Superior temporal gyrus (tissue), 1 donor: ENCODE results near the gene TMEM100.

Experiments
- DNase-seq: peaks from one replicate; pipeline ENCODE4 v3.0.0-alpha.2; 2016; ENCODE audit errors: extremely low spot score

TMEM100 gene

DNA sequence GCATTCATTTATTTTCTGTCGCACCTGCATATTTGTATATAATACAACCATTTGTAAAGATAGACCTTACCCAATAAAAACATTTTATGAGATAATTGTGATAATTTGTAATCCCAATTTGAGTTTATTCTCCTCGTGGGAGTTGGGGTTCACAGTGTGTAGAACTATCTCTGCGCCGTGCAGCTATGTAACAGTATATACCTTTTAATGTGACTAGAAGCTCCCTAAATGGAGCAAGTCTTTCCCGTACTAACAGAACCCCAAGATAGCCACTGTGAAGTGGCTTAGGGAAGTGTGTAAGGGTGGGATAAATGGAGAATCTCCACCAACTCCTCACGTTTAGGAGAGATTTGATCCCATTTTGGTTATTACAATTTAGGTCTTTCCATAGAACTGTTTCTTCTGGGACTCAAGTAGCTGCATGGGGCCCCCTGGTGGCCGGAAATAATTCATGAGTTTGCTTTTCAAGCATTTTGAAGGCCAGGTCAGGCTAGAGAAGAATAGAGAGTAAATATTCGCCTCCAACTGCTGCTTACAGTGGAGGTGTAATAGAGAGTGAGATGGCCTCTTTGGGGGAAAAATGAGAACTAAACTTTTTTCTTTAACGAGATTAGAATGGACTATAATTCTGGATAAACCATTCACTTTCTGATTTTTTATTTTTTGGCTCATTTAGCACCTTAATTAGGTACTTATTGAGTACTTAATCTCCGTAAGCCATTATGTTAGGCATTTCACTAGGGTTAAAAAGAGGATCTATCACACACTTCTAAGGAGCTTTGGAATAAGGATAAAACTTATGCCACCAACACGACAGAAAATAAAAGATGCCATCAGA lies 4.5 kb downstream of the TMEM100 start:
- peak; percentile 90 for DNase-seq

DNA sequence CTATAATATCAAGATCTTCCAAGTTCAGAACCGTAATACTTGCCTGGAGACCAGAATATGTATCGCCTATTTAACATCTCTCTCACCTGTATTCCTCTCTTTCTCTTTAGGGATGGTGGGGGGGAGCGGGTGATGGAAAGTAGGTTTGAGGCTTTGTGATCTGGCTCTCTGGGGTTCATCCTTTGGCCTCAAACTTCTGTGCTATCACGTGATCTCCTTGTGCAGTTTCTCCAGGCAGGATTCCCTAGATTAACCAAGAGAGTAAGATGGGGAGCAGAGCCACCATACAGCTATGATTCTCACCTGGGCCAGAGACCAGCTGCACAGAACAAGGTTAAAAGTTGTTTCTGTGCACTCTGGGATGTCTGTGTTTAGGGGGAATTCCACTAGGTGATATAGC lies 5.2 kb downstream of the TMEM100 start:
- DNase-seq = no peak

DNA sequence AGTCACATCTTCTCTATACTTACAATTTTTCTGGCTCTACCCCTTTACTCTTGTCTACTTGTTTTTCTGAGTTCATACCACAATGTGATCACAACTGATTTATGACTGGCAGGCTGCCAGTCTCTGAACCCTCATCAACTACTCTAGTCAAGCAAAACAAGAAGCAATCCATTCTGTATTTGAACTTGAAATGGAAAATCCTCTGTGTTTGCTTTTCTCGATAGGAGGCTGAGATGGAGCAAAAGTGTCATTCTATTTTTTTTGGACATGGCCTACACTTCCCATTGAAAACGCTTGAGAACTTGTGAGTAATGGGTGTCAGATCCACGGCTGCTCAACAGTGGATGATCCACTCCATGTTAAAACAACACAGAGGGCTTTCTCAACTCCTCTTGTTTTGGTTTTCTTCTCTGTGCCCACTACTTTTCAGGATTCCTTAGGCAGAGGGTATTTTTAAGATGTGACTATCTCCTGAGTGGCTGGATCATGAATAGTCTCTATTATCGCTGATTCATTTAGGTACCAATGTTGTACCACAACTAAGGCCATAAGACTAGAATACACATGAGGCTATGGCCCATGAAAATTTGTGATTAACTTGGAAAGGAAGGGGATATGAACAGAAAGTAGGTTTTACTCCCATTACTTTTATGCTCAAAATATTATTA lies 11.7 kb downstream of the TMEM100 start:
- no peak for DNase-seq

DNA sequence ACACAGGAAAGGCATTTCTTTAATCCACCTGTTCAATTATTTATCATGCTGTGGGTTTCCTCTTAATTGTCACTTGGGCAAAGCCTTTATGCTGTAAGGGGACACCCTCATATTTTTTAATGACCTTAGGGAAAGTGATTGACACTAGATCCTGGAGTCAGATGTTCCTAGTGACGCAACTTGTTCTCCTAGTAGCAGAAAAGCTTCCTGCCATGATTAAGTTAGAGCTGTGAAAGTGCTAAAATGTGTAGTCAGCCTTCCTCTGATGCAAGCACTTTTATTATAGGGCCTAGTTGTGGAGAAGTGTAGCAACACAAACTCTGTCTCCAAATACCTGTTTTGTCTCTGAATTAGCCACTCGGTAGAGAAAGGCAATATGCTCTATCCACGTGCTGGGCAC lies 12.3 kb downstream of the TMEM100 start:
- DNase-seq = no peak

GRCh38 chr17:55709984-55710383 lies 12.7 kb downstream of the TMEM100 start:
- DNase-seq = no peak

DNA sequence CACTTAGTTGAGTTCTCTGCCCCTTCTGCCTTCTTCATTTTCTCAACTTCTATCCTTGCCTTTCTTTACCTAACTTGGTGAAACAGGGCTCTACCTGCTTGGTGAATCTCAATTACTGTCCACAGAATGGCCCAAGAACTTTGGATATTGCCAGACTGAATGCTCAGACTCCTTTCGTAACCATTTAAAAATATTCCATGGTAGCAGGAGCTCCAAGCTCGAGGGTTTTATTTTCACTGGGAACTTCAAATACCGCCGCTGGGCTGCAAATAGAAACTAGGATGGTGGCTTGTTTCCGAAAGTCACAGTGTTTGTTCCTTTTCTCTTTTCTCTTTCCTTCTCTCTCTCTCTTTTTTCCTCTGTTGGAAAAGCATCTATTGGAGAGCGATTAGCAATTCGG lies 13.2 kb downstream of the TMEM100 start:
- DNase-seq = no peak

DNA sequence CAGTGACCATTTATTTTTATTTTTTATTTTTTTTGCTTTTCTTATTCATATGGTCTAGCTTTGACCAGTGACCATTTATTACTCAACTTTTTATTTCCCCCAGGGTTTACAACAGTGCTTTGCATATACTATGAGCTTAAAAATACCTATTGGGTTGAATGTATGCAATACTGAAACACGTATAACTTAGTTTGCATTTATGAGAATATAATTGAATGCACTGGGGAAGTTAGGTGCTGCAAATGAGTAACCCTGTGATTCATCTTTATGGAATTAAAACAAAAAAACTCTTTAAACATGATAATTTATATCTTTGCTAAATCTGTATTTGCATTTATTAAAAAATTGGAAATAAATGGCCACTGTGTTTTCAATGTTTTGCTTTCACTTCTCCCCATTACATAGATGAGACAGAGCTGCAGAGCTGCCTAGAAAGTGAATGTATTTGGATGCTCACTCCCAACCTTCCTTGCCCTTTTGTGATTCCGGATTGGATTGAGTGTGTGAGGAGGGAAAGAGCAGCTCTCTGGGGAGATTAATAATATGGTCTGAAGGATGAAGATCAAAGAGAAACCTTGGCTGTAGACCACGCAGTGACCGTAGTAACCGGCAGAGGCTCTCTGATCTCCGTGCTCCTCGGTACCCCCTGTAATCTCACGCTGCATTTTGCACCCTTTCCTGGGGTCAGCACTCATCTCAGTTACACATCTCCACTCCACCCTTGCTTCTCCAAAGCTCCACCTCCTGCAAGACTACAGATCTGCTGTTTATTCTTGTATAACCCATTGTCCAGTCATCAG lies 14.3 kb downstream of the TMEM100 start:
- no peak for DNase-seq

GRCh38 chr17:55706808-55707773 lies 15.6 kb downstream of the TMEM100 start:
- DNase-seq = no peak

GRCh38 chr17:55705847-55706246 lies 16.8 kb downstream of the TMEM100 start:
- no peak for DNase-seq

GRCh38 chr17:55704401-55704800 lies 18.3 kb downstream of the TMEM100 start:
- DNase-seq = no peak

DNA sequence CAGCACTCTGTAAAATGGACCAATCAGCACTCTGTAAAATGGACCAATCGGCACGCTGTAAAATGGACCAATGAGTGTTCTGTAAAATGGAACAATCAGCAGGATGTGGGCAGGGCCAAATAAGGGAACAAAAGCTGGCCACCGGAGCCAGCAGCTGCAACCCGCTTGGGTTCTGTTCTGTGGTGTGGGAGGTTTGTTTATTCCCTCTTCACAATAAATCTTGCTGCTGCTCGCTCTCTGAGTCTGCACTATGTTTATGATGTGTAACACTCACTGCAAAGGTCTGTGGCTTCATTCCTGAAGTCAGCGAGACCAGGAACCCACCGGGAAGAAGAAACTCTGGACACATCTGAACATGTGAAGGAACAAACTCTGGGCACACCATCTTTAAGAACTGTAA lies 20.5 kb downstream of the TMEM100 start:
- DNase-seq = no peak

DNA sequence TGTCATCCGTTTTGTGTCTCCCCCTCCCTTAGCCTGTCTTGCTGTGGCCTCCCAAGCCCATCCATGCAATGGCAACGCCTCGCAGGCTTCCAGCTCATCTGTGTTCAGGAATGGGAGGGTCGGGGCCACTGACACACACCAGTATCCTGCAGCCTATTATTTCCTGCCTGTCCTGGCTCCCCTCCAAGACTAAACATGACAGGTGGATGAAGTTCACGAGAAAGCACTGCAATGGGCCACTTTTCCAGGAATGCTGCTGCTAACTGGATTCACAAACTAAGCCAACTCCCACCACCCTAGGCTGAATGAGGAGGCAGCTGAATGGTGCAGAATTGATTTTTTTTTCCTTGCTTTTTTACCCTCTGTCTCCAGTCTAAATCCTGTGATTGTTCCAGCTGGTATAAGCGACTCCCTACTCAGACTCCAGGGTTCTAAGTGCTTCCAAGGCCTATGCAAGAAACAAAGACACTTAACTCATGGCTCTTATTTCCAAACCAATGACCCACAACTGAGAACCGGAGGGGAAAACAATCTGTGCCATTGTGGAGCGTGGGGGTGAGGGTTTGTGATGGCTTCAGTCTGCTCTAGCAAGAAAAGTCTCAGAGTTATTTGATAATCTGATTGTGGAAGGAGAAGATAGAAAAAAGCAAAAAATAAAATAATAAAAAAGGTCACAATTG lies 23.3 kb downstream of the TMEM100 start:
- no peak for DNase-seq

DNA sequence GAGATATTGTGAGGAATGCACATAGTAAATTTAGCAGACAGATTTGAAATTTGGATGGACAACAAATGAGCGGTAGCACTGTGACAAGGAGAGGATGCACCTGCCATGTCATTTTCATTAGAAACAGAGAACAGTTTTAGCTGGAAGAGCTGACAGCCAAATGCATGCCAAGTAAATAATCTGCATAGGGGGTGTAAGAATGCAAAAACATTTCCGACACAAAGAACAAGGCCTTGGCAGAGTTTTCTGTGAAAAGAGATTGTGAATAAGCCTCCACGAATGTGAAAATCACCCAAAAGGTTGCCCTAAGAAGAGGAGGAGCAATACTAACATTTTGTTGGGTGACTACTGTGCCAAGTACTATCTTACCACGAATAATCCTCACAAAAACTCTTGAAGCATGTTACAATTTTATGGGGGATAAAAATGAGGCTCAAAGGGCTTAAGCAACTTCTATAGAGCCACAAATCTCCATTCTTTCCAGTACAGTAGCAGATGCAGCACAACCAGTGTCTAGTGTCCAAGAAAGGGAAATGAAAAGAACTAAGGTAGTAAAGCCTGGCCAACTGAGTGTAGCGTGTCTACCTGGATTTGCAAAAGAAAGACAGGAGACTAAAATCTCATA lies 28.3 kb downstream of the TMEM100 start:
- DNase-seq = no peak

GRCh38 chr17:55693254-55694216 lies 29.1 kb downstream of the TMEM100 start:
- DNase-seq = no peak

GRCh38 chr17:55692276-55692675 lies 30.4 kb downstream of the TMEM100 start:
- DNase-seq = no peak

- no peak for DNase-seq
Observed at GRCh38 chr17:55691666-55692065, 31.0 kb downstream of the TMEM100 start.

GRCh38 chr17:55690105-55690508 lies 32.6 kb downstream of the TMEM100 start:
- no peak for DNase-seq

DNA sequence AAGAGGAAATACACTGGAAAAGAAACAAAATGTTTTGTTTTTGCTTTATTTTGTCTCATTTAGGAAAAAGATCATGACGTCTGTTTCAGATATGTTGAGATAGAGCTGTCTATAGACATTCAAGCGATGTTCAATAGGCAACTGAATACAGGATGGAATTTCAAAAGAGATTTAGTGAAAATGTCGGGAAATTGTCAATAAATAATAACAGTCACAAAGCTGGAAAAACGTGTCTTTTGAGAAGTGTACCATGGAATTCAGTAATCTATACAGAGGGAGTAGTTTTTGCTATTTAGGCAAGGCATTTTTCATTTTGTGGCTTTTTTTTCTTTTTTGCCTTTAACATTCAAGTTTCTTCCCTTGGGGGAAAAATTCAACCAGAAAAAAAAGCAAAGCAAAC lies 33.0 kb downstream of the TMEM100 start:
- no peak for DNase-seq

- no peak for DNase-seq
Observed at GRCh38 chr17:55688057-55688456, 34.6 kb downstream of the TMEM100 start.
